ENCODE measurements around the gene BMP8A. TPM values are rescaled to one million over a fixed set of nuclear protein-coding genes. Genes with fewer than 3 reads are reported as not detected.
"Not testable (repeated sequence)": the region's sequence is repeated elsewhere in the genome, so short reads cannot be mapped to it uniquely, and the experiment has no call there.

The BMP8A gene
- total and polyA plus RNA-seq, 2 of the 8 experiments (the other 6 are each of a cell fraction or from before 2014, with no cell fraction given): 0.38 to 0.43 TPM

DNA sequence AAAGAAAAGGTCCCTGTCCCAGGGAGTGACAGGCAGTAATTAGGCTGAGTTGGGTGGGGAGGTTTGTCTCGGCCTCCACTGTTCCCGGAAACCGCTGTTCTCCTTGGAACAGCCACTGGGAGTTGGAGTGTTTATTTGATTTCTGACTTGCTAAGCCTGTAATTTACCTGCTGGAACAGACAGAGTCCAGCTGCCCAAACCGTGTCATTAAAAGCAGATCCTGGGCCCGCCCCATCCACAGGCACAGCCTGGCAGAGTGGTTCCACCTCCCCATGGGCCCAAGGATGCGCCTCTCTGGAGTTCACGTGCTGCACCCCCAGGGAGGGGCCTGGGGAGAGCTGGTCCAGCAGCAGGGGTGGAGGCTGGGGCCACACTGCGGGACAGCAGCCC is 35.7 kb downstream of the BMP8A start:
- H3K79me1 ChIP-seq (ENCODE audit: low read depth, low read length); H3K4me3 ChIP-seq (ENCODE audit: extremely low read depth in 1 of 4, insufficient read depth in 2 of 4, low read depth in 3 of 4, low read length in 4 of 4); H3K56ac ChIP-seq (replicated peaks; ENCODE audit: insufficient read length, low read depth, low read length); H3K27ac ChIP-seq (ENCODE audit: low read depth, low read length); DNase-seq (ENCODE audit: low read depth in 1 of 2, low spot score in 2 of 2); H2BK15ac ChIP-seq (ENCODE audit: low read length); H3K9me3 ChIP-seq (ENCODE audit: insufficient read depth in 2 of 2, low read depth in 1 of 2, low read length in 1 of 2); H4K8ac ChIP-seq (ENCODE audit: extremely low read depth, insufficient read depth, low read length); H4K20me1 ChIP-seq (replicated peaks in 1 of 2; ENCODE audit: control insufficient read depth in 1 of 2, insufficient read depth in 2 of 2, low read length in 2 of 2); H3K18ac ChIP-seq (ENCODE audit: extremely low read depth, low read length); H3K23me2 ChIP-seq (ENCODE audit: low read depth, low read length); H2AK5ac ChIP-seq (ENCODE audit: low read depth, low read length); H3K27me3 ChIP-seq (replicated peaks in 1 of 4; ENCODE audit: control insufficient read depth in 3 of 4, extremely low read depth in 1 of 4, insufficient read depth in 3 of 4, low read length in 3 of 4); H3K4ac ChIP-seq (replicated peaks; ENCODE audit: insufficient read length, low read depth, low read length); H3K4me2 ChIP-seq (ENCODE audit: insufficient read depth in 1 of 2, low read depth in 2 of 2, low read length in 2 of 2); H3K23ac ChIP-seq (ENCODE audit: insufficient read length); H2AFZ ChIP-seq (ENCODE audit: low read length); H2BK120ac ChIP-seq (replicated peaks; ENCODE audit: low read depth, low read length); H3K36me3 ChIP-seq (ENCODE audit: control insufficient read depth in 2 of 4, insufficient read depth in 4 of 4, low read length in 3 of 4); H3K4me1 ChIP-seq (replicated peaks in 1 of 4; ENCODE audit: control insufficient read depth in 3 of 4, insufficient read depth in 4 of 4, low read length in 3 of 4); H4K5ac ChIP-seq (ENCODE audit: insufficient read length, low read depth, low read length); H3K14ac ChIP-seq (ENCODE audit: insufficient read length); H2BK20ac ChIP-seq (ENCODE audit: low read length); H2BK12ac ChIP-seq (ENCODE audit: low read depth, low read length); H3K79me2 ChIP-seq (ENCODE audit: control insufficient read depth in 1 of 2, insufficient read depth in 2 of 2, low read length in 2 of 2); H2BK5ac ChIP-seq (ENCODE audit: low read depth, low read length); H3K9ac ChIP-seq (replicated peaks in 1 of 4; ENCODE audit: extremely low read depth in 1 of 4, low read depth in 3 of 4, low read length in 3 of 4); H4K91ac ChIP-seq (replicated peaks; ENCODE audit: insufficient read length, low read length); FAIRE-seq: not testable (repeated sequence)
- POLR2A ChIA-PET (ENCODE audit: partially characterized antibody): interaction anchor here (0.5 to 1.0 kb wide), 2 partner anchors 37 to 78 kb away, joined by 3 read pairs; no protein-coding TSS in a partner anchor
- WGBS, 2 experiments (ENCODE audit: extremely low coverage in 1 of 2, insufficient coverage in 1 of 2, insufficient read length in 1 of 2, insufficient replicate concordance in 2 of 2, low coverage in 1 of 2, low lambda C conversion rate in 2 of 2, missing lambda C conversion rate in 1 of 2): 88% methylated on average over 6 of the region's 8 CpGs; no CpG with 5 or more reads in 1 of the 2 experiments
- CTCF ChIA-PET (ENCODE audit: partially characterized antibody): interaction anchor here (0.8 to 2.4 kb wide), 2 partner anchors 11 to 35 kb away, joined by 3 to 11 read pairs; no protein-coding TSS in a partner anchor

All from H1 (cell line).